CD4-positive, alpha-beta T cell treated with Interleukin-6 for 4 hours (primary cell): Measurements from ENCODE around the gene DLEU7.

ENCODE experiments used
- DNase-seq: peaks from one replicate; pipeline ENCODE4 v3.0.0-alpha.2; 2020; ENCODE audit warnings: mixed read lengths

DLEU7 gene

DNA sequence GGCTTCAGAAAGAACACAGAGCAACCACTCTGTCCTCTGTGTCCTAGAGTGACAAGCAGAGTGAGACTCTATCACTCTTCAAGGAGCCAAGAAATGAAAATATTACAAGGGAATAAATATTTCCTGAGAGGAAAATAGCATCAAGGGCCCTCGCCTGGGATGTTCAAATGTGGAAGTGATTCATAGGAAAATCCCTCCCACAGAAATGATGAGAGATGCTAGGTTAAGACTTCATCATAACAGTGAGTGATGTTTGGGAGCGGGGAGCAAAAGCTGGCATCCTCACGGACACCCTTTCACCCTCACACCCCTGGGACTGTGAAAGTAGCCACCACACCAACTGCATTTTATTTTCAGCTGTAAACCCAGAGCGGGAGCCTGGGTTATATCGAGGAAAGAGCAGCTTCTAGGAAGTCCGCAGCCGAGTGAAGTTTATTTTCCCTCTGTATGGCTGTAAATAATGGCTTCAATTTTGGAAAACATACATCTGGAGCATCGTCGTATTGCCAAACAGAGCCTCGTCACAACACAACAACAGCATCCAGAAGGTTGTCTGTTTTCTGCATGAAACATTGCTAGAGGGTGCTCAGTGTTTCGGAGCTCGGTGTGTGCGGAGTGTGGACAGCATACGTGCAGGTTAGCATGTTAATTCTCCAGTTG lies 54.8 kb downstream of the DLEU7 start:
- no peak for DNase-seq

- DNase-seq: no peak
These were observed 55.9 kb downstream of the DLEU7 start for GRCh38 chr13:50787316-50788195.

DNA sequence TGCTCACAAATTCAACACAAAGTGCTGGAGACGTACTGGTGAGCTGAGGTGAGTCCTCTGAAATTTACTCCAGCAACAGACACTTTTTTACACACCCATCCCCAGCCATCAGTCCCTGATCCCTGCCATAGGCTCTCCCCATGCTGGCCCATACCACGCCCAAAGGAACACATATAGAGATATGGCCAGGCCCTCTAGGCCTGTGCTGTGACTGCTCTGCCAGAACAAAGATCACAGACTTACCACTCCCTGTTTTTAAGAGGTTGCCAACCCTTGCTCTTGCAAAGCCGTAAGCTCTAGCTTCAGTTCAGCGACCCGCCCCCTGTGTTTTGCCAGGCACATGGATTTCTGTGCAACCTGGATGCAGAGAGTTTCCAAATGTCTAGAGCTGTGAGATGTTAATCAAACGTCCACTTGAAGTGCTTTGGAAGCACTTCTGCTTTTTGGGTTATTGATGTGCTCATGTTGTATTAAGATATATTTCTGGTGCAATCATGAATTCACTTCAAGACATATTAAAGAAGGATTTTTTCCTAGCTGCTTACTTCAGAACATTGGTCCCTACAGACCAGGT lies 59.7 kb downstream of the DLEU7 start:
- DNase-seq: no peak

- no peak for DNase-seq
These were observed 60.4 kb downstream of the DLEU7 start for GRCh38 chr13:50783066-50783465.

DNA sequence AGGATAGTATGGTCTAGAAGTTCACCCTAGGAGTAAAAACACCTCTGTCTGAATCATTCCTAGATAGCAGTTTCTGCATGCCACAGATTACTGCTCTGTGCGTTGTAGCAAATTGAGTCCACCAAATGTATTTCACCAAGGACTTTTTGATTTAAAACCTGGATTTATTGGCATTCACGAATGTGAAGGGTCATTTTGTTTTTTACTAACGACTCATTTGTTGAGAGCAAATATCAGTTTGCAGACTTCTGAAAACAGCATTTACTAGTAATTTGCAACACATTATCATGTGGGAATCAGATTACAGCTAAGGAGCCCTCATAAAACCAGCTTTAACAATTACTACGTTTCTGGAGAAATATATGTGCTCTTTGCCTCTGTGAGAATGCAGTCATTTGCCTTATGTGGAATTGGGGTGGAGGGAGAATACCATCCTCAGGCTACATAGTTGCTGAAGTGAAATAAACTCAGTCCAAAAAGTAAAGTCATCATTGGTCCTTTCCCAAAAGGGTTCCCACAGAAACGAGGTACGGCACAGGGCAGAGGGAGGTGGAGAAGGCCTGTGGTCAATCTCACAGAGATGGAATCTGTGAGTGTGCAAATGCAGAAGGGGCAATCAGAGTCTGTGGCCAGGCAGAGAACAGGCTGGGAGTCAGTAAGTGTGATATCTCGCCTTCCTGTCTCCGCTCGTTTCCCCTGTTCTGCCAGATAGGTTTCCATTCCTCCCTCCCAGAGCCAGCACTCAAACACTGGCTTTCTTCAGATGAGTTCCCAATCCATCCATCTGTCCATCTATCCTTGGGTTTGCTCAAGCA lies 63.1 kb downstream of the DLEU7 start:
- DNase-seq: no peak

GRCh38 chr13:50779443-50780200 lies 63.9 kb downstream of the DLEU7 start:
- DNase-seq: no peak
